HG03457 (cell line): ENCODE measurements around the gene C1QB.
"Not testable (repeated sequence)": the region's sequence is repeated elsewhere in the genome, so short reads cannot be mapped to it uniquely, and the experiment has no call there.

Experiments used
- ATAC-seq: cut with Tn5 transposase; IDR thresholded peaks from one replicate; pipeline ENCODE4 v1.9.1; 2021; ENCODE audit warnings: moderate number of reproducible peaks; ENCODE audit not compliant: unreplicated experiment

The C1QB gene

DNA sequence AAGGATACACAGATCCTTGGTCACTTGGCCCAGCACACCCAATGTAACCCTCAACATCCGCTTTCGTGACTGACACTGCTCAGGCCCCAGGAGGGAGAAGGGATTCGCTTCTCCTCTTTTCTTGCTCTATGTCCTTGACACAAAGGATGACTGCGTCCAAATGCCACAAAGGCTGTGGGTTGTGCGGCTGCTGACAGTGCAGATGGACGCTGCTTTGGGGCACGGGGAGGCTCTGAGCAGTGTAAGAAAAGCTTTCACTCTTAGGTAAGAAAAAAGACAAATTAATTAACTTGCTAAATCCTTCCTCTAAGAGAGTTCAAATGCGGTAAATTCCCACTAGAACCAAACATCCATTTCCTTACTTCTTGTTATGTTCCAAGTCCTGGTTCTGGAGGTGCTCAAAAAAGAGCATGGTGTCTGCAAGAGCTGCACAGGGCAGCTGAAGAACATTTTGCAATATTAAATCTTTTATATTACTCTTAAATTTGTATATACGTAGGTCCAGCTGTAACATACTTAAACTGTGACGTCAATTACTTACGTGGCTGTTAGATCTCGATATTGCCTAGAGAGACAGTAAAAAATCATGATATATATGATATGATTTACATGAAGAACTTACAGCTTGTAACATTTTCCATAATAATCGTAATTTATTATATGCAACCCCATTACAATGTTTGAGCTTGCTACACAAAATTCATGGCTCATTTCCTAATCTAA, 38.2 kb downstream of the C1QB start:
- no peak for ATAC-seq

DNA sequence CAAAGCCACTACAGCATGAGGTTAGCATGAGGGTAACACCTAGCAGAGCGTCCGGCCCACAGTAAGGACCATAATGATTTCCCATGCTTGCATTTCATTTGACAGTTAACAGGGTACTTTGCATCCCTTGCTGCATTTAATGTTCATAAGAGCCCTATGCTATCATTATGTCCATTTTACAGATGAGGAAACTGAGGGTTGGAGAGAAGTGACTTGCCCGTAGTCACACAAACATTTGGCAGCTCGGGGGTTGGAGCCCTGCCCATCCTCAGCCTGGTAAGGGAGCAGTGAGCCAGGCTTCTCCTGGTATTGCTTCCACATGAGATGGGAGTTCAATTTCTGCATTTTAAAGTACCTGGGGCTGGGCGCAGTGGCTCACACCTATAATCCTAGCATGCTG, 41.1 kb downstream of the C1QB start:
- no peak for ATAC-seq

DNA sequence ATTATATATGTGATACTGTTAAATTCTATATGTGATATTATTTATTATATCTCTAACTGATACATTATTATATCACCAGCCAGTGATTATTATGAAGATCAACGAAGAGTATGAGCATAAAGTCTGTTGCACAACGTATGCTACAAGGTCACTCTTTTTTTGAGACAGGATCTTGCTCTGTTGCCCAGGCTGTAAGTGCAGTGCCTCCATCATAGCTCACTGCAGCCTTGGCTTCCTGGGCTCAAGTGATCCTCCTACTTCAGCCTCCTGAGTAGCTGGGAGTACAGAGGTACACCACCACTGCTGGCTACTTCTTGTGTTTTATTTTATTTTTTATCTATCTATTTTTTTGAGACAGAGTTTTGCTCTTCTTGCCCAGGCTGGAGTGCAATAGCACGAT, 43.6 kb downstream of the C1QB start:
- ATAC-seq, result no peak

DNA sequence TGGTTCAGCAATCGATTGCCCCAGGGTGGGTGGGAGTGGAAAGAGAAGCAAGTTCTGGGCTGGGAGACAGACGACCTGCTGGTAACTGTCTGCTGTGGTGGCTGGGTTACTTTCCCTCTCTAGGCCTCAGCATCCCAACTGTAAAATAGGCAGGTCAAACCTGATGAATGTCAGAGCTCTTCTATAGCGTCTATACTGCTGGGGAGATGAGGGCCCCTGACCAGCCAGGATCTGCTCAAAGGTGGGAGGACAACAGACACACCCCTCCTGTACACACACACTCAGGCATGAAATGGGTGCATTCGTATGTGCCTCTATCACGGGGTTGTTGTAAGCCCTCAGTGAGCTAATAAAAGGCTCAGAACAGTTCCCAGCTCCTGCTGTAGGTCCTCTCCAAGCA, 44.9 kb downstream of the C1QB start:
- no peak for ATAC-seq

DNA sequence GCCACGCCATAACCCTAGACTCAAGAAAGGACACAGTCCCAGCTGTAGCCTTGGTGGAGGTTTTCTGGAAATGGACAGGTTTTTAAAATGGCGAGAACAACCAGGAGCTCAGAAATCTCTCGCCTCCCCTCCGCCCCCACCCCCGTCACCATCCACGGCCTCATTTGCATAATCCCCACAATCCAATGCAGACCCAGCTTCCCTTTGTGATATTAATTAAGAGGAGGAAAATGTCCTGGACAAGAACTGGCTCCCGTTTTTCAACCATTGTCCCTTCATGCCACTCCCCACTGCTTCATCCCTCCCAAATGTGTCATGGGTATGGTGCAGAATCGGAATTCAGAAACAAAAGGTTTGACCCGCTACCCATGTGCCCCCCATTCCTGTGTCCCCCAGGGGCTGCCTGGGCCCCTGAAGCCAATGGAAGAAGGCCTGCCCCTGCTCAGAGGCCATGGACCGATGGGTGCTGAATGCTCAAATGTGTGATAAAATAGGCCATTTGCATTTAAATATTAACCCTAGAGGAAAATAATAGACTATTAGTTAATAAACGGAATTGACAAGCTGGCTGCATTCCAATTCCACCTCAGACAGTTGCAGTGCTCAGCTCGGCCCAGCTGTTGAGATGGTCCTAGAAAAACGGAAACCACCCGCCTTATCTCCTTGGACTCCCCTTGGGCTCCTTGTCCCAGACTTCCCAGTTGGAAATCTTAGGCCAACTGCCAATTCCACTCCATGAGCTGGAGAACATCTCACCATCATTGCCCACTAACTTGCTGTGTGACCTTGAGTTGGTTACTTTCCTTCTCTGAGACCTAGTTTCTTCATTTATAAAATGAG, 46.9 kb downstream of the C1QB start:
- ATAC-seq, result no peak

DNA sequence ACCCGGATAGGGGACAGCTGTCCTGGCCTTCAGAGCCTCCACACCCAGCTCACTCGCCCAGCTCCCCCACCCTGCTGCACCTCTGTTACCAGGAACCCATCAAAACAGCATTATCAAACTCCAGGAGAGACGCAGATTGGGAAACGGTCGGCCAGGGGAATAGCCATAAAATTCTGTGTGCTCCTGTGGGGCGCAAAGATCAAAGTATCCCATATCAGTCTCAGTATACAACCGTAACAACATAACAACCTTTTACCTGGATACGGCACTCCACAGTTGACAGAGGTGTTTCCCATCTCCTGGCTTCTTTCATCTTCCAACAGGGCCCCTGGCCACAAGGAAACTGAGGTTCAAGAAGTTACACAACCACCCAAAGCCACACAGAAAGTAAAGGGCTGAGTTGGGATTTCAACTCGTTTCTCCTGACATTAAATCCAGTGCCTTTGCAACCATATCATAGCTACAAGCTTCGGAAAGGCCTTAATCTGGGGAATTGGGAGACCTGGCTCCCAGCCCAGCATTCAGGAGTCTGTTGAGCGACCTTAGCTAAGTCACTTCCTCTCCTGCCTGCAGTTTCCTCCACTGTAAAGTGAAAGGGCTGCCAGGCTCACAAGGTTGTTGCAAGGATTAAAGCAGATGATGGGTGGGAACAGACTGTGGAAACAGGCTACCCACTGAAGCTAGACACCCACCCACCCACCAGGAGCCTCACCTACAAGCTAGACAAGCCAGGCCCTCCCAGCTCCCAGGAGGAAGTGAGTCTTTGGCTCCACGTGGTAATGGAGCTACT, 49.5 kb downstream of the C1QB start:
- ATAC-seq, result no peak

DNA sequence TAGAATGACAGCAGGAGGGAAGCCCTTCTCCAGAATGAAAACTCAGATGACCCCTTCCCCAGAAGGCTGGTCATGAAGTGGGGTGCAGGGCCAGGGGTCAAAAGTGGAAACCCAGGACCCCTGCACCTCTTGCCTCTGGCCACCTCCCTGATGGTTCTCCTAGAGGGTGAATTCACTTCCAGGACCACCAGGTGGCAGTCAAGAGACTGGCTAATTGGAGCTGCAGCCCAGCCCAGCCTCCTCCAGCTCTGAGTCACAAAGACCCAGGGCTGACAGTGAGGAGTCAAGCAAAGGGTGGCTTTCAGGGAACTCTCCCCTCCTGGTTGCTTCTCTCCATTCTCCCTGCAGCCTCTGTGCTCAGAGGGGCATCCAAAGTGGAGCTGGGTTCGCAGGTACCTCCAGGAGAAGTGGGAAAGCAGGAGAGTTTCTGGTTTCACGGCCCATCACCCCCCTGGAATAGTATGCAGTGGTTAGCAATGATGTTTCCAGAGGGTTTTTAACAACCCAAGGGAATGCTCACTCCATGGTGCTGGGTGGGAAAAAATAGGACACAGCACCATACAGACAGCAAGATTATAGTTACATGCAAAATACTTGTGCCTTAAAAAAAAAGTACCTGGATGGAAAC, 51.5 kb downstream of the C1QB start:
- ATAC-seq, result no peak

DNA sequence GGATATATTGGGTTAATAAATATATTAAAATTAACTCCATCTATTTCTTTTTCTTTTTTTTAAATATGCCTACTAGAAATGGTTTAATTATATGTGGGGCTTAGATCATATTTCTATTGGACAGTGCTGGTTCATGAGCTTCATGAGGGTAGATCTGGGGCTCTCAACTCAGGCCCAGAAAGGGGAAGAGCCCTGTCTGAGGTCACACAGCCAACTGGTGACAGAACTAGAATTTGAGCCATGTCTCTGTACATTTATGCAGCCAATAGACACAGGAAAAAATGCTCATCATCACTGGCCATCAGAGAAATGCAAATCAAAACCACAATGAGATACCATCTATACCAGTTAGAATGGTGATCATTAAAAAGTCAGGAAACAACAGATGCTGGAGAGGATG, 52.5 kb downstream of the C1QB start:
- ATAC-seq, result no peak

DNA sequence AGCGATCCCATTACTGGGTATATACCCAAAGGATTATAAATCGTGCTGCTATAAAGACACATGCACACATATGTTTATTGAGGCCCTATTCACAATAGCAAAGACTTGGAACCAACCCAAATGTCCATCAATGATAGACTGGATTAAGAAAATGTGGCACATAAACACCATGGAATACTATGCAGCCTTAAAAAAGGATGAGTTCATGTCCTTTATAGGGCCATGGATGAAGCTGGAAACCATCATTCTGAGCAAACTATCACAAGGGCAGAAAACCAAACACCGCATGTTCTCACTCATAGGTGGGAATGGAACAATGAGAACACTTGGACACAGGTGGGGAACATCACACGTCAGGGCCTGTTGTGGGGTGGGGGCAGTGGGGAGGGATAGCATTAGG, 53.1 kb downstream of the C1QB start:
- ATAC-seq, result not testable (repeated sequence)

DNA sequence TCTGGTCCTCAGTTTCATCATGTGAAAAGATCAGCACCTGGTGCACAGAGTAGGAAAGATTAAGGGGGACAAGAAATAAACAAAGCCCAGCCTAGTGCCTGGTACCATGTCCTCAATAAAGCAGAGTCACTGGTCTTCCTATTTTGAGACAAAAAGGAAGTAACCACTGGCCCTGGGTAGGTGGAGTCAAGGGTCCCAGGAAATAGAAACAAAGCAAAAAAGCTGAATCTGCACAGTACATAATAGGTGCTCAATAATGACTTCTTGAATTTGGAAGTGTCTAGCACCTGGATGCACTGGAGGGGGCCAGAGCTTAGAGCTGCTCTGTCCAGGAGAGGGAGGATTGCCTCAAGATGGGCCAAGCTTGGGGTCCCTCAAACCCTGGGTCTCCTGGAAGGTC, 55.7 kb downstream of the C1QB start:
- ATAC-seq, result no peak

DNA sequence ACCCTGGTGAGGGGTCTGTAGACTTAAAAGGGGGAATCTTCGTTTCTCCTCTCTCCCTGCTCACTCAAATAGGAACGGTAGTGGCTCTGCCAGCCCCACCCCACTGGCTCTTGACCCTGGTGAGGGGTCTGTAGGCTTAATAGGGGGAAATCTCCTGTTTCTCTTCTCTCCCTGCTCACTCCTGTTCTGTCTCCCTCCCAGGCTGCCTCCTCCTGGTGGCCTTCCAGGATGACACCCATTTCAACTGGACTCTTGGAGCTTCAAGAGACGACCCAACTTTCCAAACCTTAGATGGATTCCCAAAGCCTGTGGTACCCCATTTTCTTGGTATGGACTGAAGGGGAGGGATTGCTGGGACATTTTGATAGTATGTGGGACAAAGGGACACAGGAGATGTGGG, 56.2 kb downstream of the C1QB start:
- ATAC-seq, result no peak

DNA sequence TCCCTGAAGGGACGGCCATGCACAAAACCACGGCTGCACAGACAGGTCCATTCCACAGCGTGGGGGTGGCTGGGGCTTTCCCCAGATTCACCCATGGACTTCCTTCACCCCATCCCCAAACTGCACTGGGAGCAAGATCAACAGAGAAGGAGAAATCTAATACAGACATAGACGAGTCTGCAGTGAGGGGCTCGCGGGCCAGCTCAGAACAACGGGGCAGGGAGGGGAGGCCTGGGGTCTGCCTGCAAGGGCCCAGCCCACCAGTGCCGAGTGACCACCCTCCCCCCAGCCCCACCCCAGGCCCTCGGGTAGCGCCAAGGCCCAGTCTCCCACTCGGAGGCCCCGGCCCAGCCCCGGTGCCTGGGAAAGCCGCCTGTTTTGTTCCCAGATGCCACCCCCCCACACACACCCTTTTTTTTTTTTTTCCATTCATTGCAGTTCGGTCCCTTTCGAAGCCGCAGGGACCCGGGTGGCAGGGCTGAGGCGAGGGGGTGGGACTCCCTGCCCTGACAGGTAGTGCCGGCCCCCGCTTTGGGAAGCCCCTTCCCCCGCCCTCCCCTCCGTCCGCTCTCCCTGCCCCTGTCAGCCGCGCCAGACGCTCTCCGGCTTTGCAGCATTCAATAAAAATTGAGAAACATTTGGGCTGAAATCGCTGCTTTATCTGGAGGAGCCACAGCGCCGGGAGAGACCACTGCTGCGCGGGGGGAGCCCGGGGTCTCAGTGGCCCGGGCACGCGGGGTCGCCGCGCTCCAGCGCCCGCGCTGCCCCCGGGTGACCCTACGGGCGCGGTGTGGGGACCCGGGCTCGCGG, 57.1 kb downstream of the C1QB start:
- no peak for ATAC-seq

DNA sequence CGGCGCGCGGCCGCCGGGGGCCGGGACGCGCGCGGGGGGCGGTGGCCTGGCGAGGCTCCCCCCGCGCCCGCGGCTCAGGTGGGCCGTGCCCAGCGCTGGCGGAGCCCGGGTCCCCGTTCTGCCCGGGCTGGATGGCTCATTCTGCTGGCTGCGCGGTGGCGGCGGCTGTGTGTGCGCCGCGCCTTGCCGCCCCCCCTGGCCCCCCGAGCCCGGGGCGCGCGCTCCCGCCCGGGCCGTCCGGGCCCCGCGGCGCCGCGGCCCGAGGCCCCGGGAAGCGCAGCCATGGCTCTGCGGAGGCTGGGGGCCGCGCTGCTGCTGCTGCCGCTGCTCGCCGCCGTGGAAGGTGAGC, 57.6 kb downstream of the C1QB start, which contains the start of gene EPHB2:
Gene EPHB2 (plus strand): TSS at position 139 of the 349 bp plus-strand sequence. CDS start 144 bp downstream, at position 283.
- ATAC-seq, result no peak

DNA sequence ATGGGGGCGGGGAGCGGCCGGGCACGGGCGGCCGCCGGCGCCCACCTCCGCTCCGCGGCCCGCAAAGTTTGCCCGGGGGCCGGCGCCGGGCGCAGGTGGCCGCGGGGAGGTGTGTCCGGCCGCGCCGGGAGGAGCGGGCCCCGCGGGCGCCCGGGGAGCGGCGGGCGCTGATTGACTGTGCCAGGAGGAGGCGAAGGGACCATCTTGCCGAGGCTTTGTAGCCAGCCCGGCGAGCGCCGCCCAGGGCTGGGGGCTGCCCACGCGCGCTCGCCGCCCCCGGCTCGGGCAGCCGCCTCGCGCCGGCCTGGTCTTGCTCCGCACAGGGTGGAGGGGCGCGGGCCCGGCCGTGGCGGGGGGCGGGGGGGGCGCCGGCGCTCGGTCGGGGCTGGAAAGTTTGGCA, 58.0 kb downstream of the C1QB start:
- no peak for ATAC-seq
